GM23248 (cell line): ENCODE measurements around the gene HELQ. TPM values are rescaled to one million over a fixed set of nuclear protein-coding genes. Genes with fewer than 3 reads are reported as not detected.

ENCODE experiments used
- DNase-seq: peaks from one replicate; pipeline ENCODE4 v3.0.0-alpha.2; 2015
- H2AFZ ChIP-seq: fragments of 200-600 bp; sonication (generic); 2 replicates; pipeline ENCODE4 v1.6.1; 2016; ENCODE audit warnings: antibody characterized with exemption
- H3F3A ChIP-seq: fragments of 200-600 bp; sonication (generic); 2 replicates; pipeline ENCODE4 v1.6.1; 2016; ENCODE audit warnings: mild to moderate bottlenecking, antibody characterized with exemption, mixed run types; ENCODE audit not compliant: insufficient read depth
- H3K27ac ChIP-seq: fragments of 200-600 bp; sonication (generic); 2 replicates; pipeline ENCODE4 v1.5.1; 2016; ENCODE audit warnings: mild to moderate bottlenecking
- H3K27me3 ChIP-seq: fragments of 200-600 bp; sonication (generic); replicated peaks from 2 replicates; pipeline ENCODE4 v1.6.1; 2016; ENCODE audit warnings: mild to moderate bottlenecking; ENCODE audit not compliant: insufficient read depth
- H3K36me3 ChIP-seq: fragments of 200-600 bp; sonication (generic); 2 replicates; pipeline ENCODE4 v1.6.1; 2016; ENCODE audit warnings: low read depth, mild to moderate bottlenecking
- H3K4me1 ChIP-seq: fragments of 200-600 bp; sonication (generic); 2 replicates; pipeline ENCODE4 v1.6.1; 2016; ENCODE audit warnings: mild to moderate bottlenecking; ENCODE audit not compliant: insufficient read depth
- H3K4me2 ChIP-seq: fragments of 200-600 bp; sonication (generic); one replicate; pipeline ENCODE4 v1.6.1; 2016; ENCODE audit warnings: mild to moderate bottlenecking; ENCODE audit not compliant: unreplicated experiment
- H3K4me3 ChIP-seq: fragments of 200-600 bp; sonication (generic); 2 replicates; pipeline ENCODE4 v1.5.1; 2016; ENCODE audit warnings: mild to moderate bottlenecking
- H3K79me2 ChIP-seq: fragments of 200-600 bp; sonication (generic); 2 replicates; pipeline ENCODE4 v1.6.1; 2016; ENCODE audit warnings: mild to moderate bottlenecking; ENCODE audit not compliant: insufficient read depth
- H3K9ac ChIP-seq: fragments of 200-600 bp; sonication (generic); 2 replicates; pipeline ENCODE4 v1.6.1; 2016; ENCODE audit warnings: mild to moderate bottlenecking
- H3K9me2 ChIP-seq: fragments of 200-600 bp; sonication (generic); 2 replicates; pipeline ENCODE4 v1.6.1; 2016; ENCODE audit warnings: mixed run types, mild to moderate bottlenecking, moderate library complexity; ENCODE audit not compliant: insufficient read depth
- H3K9me3 ChIP-seq: fragments of 200-600 bp; sonication (generic); one replicate; pipeline ENCODE4 v1.6.1; 2017; ENCODE audit warnings: low read depth
- H4K20me1 ChIP-seq: fragments of 200-600 bp; sonication (generic); 2 replicates; pipeline ENCODE4 v1.6.0; 2016; ENCODE audit not compliant: insufficient read depth
- EZH2 ChIP-seq: fragments of 200-600 bp; sonication (generic); IDR thresholded peaks from 2 replicates; pipeline ENCODE4 v1.6.1; 2018; ENCODE audit warnings: antibody characterized with exemption, mild to moderate bottlenecking; ENCODE audit not compliant: insufficient read depth, poor library complexity, severe bottlenecking
- EZH2phosphoT487 ChIP-seq: fragments of 200-600 bp; sonication (generic); IDR thresholded peaks from 2 replicates; pipeline ENCODE4 v1.6.1; 2018; ENCODE audit warnings: antibody characterized with exemption, moderate library complexity, mild to moderate bottlenecking, low read depth; ENCODE audit not compliant: insufficient read depth
- WGBS, 2 experiments: methylation state at CpG; one replicate each; pipeline ENCODE4 v1.1.6; 2015 to 2017; ENCODE audit warnings: low lambda C conversion rate in 2 of 2, low coverage in 1 of 2; ENCODE audit errors: missing lambda C conversion rate in 2 of 2; 5-methylcytosine and 5-hydroxymethylcytosine counted together
- in situ Hi-C: fragments of 300-500 bp; cut with MboI; formaldehyde crosslinking; loops from 2 replicates; pipeline ENCODE4 v1.15.0; 2020
- polyA plus RNA-seq: library from polyadenylated mRNA; unstranded; fragments of >200 nt; fragmentation: Nextera tagmentation; extraction: Ambion mirVana; gene quantifications from 2 replicates; pipeline ENCODE4 v1.2.1, GENCODE V29; 2016
- total RNA-seq: library from RNA; depleted of rRNA; stranded (reverse); fragments of >200 nt; shearing (Covaris generic); gene quantifications from 2 replicates; pipeline ENCODE4 v1.2.3, GENCODE V29; 2014; rRNA removed

HELQ gene, protein sequence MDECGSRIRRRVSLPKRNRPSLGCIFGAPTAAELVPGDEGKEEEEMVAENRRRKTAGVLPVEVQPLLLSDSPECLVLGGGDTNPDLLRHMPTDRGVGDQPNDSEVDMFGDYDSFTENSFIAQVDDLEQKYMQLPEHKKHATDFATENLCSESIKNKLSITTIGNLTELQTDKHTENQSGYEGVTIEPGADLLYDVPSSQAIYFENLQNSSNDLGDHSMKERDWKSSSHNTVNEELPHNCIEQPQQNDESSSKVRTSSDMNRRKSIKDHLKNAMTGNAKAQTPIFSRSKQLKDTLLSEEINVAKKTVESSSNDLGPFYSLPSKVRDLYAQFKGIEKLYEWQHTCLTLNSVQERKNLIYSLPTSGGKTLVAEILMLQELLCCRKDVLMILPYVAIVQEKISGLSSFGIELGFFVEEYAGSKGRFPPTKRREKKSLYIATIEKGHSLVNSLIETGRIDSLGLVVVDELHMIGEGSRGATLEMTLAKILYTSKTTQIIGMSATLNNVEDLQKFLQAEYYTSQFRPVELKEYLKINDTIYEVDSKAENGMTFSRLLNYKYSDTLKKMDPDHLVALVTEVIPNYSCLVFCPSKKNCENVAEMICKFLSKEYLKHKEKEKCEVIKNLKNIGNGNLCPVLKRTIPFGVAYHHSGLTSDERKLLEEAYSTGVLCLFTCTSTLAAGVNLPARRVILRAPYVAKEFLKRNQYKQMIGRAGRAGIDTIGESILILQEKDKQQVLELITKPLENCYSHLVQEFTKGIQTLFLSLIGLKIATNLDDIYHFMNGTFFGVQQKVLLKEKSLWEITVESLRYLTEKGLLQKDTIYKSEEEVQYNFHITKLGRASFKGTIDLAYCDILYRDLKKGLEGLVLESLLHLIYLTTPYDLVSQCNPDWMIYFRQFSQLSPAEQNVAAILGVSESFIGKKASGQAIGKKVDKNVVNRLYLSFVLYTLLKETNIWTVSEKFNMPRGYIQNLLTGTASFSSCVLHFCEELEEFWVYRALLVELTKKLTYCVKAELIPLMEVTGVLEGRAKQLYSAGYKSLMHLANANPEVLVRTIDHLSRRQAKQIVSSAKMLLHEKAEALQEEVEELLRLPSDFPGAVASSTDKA
- total RNA-seq = 6.6 and 7.2 TPM in 2 replicates
- polyA plus RNA-seq = 10.0 and 10.2 TPM in 2 replicates

DNA sequence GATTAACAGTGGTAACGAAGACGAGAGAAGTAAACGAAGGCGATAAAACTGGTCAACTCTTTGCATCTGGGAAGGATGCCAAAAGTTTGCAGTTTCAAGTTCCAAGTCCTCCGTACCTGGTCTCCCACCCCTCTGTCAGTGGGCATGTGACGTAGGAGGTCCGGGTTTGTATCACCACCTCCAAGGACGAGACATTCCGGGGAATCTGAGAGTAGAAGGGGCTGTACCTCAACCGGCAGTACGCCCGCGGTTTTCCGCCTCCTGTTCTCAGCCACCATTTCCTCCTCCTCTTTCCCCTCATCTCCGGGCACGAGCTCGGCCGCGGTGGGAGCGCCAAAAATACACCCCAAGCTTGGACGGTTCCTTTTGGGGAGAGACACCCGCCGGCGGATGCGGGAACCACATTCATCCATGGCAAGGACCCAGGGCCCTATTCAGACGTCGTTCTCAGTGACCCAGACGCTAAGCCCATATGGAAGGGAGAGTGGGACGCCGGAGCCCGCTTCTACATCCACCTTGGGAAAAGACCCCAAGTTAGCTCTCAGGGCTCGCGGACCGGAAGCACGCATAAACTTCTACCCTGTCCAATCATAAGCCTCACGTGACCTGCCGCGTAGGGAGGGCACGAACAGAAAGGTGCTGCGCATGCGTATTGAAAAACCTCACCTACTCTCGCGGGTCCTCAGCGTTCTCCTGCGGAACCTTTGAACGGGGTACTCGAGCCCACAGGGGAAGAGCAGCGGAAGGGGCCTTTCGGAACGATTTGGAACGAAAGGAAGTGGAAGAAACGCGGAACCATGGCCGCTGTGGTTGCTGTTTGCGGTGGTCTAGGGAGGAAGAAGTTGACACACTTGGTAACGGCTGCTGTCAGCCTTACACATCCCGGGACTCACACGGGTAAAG is at the start of gene HELQ, which contains the start of gene MRPS18C:
Gene HELQ (minus strand): TSS at position 543 of the 903 bp plus-strand sequence. CDS start 130 bp downstream, at position 413.
Gene MRPS18C (plus strand): TSS at position 778 of the 903 bp plus-strand sequence. CDS start 20 bp downstream, at position 798.
- DNase-seq = peak; percentile 100
- Histone ChIP-seq H3K36me3 (peaks cover 31% of the 10 kb centered on the region), H2AFZ (peak within 1 kb of the TSS; percentile 98), H3K4me2 (peak within 1 kb of the TSS; percentile 99), H3K9ac (peak within 1 kb of the TSS; percentile 99), H4K20me1 (no peaks in the 10 kb centered on the region), H3K9me3 (no peaks in the 10 kb centered on the region), H3F3A (peaks cover 5% of the 10 kb centered on the region; the same call in 1 of the 2 replicates), H3K27me3 (no peaks in the 10 kb centered on the region), H3K4me3 (peak within 1 kb of the TSS; percentile 99), H3K79me2 (peaks cover 65% of the 10 kb centered on the region), H3K4me1 (peaks cover 18% of the 10 kb centered on the region; the same call in 1 of the 2 replicates), H3K9me2 (no peaks in the 10 kb centered on the region), H3K27ac (peak within 1 kb of the TSS; percentile 98)
- in situ Hi-C loops = no loop called here
- no peak for TF ChIP-seq EZH2phosphoT487
- TF ChIP-seq EZH2 = no peak
- WGBS, 2 experiments = 0 to 1% methylated on average over 57 to 58 of the region's 58 CpGs

DNA sequence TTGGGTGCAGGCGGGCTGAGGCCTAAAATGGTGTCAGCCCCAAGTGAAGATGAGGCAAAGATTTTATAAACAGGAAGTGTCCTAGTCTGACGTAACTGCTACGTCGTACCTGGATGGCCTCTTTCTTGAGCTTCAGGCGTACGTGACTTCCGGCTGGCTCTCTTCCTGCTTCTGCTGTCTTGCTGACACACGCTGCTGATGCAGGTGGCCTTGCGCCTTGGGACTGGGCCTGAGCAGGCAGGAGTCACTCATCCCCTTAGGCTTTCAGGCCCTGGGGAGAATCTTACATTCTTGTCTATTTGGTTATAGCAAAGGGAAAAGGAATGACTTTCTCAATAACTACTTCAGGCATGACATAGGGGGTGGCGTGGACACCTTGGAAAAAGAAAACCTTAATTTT is 49.4 kb upstream of the HELQ start:
- in situ Hi-C loops = loop anchor here (25.0 kb wide), 3 partner anchors 457 to 1007 kb away; no protein-coding TSS in a partner anchor

DNA sequence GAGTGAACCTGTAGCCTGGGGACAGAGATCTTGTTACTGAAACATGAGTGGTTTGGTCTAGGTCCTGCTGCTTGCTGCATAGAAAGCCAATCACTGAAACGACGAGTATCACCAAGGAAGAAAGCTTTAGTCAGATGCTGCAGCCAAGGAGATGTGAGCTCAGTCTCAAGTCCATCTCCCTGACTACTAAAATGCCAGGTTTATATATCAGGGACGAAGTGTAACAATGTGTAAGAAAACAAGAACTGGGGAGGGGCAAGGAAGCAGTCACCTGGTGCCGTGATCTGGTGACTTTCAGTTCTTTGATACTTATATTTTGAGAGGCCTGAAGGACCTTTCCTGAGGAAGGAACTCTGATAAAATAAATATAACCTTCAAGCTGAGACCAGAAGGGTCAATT is 48.9 kb upstream of the HELQ start:
- H3K27ac ChIP-seq = no peak overlapping the region
- TF ChIP-seq EZH2phosphoT487 (no peak), EZH2 (no peak)
- no peaks in the 10 kb centered on the region for H3K9me2 ChIP-seq
- no peak overlapping the region for H3K4me2 ChIP-seq
- H3K36me3 ChIP-seq = no peaks in the 10 kb centered on the region
- no peaks in the 10 kb centered on the region for H3K79me2 ChIP-seq
- H3K4me3 ChIP-seq = no peak overlapping the region
- no peaks in the 10 kb centered on the region for H3K27me3 ChIP-seq
- no peaks in the 10 kb centered on the region for H3F3A ChIP-seq
- 51% methylated on average over 4 of the region's 4 CpGs for WGBS, 2 experiments
- in situ Hi-C loops = loop anchor here (25.0 kb wide), 3 partner anchors 458 to 1008 kb away; no protein-coding TSS in a partner anchor
- no peak for DNase-seq
- no peak overlapping the region for H3K9ac ChIP-seq
- no peaks in the 10 kb centered on the region for H4K20me1 ChIP-seq
- H3K9me3 ChIP-seq = no peaks in the 10 kb centered on the region
- no peak overlapping the region for H2AFZ ChIP-seq
- H3K4me1 ChIP-seq = no peaks in the 10 kb centered on the region

More for the DNA sequence above, 49.4 kb upstream of the HELQ start:
- no peak overlapping the region for H2AFZ ChIP-seq
- H3K27ac ChIP-seq = no peak overlapping the region
- H3K79me2 ChIP-seq = no peaks in the 10 kb centered on the region
- H3K9me3 ChIP-seq = no peaks in the 10 kb centered on the region
- no peaks in the 10 kb centered on the region for H3K27me3 ChIP-seq
- no peak overlapping the region for H3K9ac ChIP-seq
- no peaks in the 10 kb centered on the region for H3K36me3 ChIP-seq
- H3K9me2 ChIP-seq = no peaks in the 10 kb centered on the region
- H3F3A ChIP-seq = no peaks in the 10 kb centered on the region
- H3K4me1 ChIP-seq = no peaks in the 10 kb centered on the region
- H3K4me3 ChIP-seq = no peak overlapping the region
- H4K20me1 ChIP-seq = no peaks in the 10 kb centered on the region
- TF ChIP-seq EZH2phosphoT487 (no peak), EZH2 (no peak)
- 88 to 89% methylated on average over 10 of the region's 10 CpGs for WGBS, 2 experiments
- H3K4me2 ChIP-seq = no peak overlapping the region
- DNase-seq = no peak
